HG03095 (cell line): ENCODE measurements around the gene GALNT14.

Experiments used
- ATAC-seq: cut with Tn5 transposase; IDR thresholded peaks from one replicate; pipeline ENCODE4 v1.9.1; 2021; ENCODE audit warnings: moderate library complexity; ENCODE audit not compliant: unreplicated experiment

GALNT14 gene

DNA sequence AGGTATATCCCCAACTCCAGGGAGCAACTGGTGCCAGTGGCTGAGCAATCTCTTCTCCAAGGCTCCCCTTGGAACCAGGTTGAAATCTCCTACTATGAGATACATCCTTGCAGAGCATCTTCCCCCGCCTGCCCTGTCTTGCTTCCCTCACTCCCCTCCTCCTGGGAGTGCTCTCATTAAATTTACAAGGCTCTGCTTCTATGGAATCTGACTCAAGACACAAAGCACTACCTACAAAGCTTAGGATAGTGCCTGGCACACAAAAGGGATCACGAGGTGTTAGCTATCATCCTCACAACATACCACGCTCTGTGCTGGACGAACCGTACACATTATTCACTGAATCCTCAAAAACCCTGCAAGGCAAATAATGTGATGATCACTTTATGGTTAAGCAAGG lies 121.6 kb downstream of the GALNT14 start:
- ATAC-seq: no peak

GRCh38 chr2:31014516-31014915 lies 123.7 kb downstream of the GALNT14 start:
- no peak for ATAC-seq

GRCh38 chr2:31013301-31013700 lies 124.9 kb downstream of the GALNT14 start:
- no peak for ATAC-seq

DNA sequence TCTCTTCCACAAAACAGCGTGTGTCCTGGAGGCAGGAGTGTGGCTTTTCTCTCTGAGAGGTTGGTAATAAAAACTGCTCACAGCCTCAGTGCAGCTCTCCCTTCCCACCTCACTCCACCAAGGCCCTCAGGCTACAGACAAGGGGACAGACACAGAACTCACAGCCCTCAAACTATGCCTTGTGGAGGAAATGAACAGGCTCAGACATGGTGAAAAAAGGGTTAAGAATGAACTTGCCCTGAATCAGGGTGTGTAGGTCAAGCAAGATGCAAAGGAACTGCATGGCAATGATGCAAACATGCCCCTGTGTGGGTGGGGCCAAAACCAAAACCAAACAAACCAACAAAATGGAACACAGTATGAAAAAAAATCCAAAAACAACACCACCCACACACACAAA lies 125.8 kb downstream of the GALNT14 start:
- no peak for ATAC-seq

GRCh38 chr2:31011587-31011986 lies 126.7 kb downstream of the GALNT14 start:
- no peak for ATAC-seq

DNA sequence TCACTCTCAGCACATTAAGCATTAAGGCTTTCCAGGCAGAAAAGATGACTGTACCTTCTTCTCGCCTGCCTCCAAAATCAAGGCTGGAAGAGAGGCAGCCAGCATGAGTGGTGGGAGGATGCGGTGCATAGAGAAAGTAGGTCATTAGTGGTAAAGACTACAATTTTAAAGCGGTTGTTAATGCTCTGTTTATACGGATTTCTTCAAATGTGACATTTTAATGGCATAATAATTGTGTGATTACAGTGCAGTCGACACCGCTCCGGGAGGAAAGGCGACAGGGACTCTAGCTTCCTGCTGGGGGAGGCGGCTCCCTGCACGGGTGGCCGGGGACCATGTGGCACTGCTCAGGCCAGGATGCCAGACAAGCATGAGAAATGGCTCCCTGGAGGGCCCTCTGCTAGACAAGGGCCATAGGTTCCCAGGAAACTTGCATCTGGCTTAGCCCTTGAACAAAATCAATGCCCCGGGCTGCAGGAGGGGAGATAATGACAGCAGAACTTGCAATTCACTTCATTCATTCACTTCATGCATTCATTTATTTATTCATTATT lies 129.6 kb downstream of the GALNT14 start:
- no peak for ATAC-seq

GRCh38 chr2:31004257-31004656 lies 134.0 kb downstream of the GALNT14 start:
- no peak for ATAC-seq

- ATAC-seq: no peak
These were observed 134.5 kb downstream of the GALNT14 start for GRCh38 chr2:31003749-31004148.

DNA sequence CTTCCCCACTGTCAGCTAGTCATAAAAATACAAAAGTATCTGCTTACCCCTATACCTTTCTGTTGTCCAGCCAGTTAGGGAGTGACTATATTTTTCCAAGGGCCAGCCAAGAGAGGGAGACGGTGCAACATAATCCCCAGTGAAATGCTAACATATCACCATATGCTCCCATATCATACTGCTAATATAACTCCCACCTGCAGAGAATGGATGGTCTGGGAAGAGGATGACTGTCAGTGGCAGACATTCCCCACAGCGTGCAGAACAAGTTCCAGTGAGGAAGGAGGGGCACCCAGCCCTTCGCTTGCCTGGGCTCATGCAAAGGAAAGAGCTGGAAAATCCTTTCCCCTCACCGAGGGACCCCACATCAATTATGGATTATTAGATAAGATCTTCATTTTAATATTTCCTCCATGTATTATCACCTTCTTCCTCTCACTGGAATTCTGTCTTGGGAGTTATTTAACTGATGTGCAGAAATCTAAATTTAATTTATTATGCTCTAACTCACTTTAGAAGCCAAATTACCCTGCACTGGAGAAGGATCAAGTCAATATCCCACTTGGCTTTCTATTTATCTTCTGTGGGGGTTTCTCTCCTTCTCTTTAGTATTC lies 135.6 kb downstream of the GALNT14 start:
- no peak for ATAC-seq

- no peak for ATAC-seq
These were observed 137.3 kb downstream of the GALNT14 start for GRCh38 chr2:31000970-31001369.

- no peak for ATAC-seq
These were observed 139.6 kb downstream of the GALNT14 start for GRCh38 chr2:30998672-30999071.

DNA sequence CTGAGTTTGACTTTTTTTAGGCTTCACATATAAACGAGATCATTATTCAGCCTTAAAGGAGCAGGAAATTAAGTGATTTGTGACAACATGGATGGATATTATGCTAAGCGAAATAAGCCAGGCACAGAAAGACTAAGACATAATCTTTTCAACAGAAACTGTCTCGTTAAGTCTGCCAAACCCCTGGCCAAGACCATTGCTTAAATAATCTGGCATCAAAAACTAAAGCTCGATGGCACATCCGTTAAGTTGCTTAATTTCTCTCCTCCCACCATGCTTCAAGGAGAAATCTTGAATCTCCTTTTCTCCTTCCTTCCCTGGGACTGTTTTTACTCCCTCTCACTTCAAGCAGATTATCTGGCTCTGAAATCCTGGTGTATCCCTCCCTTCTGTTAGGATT lies 140.3 kb downstream of the GALNT14 start:
- ATAC-seq: no peak

DNA sequence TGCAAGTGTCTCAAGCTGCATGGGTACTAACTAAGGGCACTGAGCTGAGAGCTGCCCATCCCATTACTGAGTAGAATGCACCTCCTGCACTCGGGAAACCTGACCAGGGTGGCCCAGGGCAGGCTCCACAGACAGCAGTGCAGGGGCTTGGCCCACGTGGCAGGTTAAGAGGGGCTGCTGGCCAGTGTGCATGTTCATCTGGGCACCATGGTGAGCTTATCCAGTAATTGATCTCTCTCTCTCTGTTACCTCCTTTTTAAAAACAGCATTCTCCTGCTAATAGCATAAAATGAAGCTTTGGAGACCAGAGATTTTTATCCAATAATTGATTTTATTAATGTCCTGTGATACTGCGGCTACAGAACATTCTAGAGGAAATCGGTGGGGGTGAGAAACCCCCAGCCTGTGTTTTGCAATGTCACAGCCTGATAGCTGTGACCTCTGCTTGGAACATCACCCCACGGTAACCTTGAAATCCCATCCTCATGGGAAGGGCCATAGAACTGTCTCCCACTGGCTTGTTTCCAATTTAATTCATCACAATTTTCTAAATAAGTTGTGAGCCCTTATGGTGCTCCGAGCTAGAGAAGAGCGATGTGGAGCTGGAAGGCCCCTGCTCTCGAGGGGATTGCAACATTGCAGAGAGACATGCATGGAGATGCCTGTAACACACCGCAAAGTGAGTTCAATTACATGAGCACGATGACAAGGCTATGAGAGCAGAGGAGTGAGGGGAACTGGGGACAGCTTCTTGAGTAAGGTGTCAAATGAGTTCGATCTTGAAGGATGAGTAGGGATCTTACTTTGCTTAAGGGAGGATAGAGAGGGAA lies 143.8 kb downstream of the GALNT14 start:
- no peak for ATAC-seq

GRCh38 chr2:30992781-30993180 lies 145.5 kb downstream of the GALNT14 start:
- no peak for ATAC-seq

DNA sequence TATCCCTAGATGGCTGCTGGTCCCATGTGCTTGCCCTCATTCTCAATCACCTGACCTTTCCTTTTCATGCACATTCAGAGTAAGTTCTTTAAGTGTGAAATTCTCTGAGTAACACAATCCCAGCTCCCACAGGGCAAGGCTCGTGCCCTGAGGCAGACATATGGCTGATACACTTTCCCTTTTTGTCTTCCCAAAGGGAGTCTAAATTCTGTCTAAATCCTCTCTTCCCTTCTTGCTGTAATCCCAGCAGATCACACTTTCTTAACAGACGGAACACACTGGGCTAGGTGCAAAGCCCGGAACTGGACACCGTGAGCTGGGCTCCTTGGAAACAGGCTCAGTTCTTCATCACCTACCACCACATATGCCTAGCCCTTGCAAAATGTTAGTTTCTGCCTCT lies 147.6 kb downstream of the GALNT14 start:
- no peak for ATAC-seq

- no peak for ATAC-seq
These were observed 148.1 kb downstream of the GALNT14 start for GRCh38 chr2:30990176-30990575.

DNA sequence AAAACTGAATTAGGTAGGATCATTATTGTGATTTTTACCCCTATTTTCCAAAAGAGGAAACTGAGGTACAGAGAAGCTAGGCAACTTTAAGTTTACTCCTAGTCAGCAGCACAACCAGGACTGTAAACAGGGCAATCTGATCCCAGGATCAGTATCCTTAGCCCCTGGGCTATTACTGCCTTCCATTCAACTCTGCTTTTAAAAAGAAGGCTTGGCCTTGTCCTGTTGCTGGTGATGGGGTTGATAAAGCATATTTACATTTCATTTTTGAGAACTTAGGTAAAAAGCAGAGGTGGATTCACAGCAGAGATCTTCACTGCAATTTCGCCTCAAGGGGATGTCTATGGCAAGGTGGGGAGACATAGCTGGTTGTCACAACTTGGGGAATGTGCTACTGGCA lies 148.5 kb downstream of the GALNT14 start:
- ATAC-seq: no peak

GRCh38 chr2:30987566-30987965 lies 150.7 kb downstream of the GALNT14 start:
- ATAC-seq: no peak

- no peak for ATAC-seq
These were observed 152.0 kb downstream of the GALNT14 start for GRCh38 chr2:30986231-30986580.

DNA sequence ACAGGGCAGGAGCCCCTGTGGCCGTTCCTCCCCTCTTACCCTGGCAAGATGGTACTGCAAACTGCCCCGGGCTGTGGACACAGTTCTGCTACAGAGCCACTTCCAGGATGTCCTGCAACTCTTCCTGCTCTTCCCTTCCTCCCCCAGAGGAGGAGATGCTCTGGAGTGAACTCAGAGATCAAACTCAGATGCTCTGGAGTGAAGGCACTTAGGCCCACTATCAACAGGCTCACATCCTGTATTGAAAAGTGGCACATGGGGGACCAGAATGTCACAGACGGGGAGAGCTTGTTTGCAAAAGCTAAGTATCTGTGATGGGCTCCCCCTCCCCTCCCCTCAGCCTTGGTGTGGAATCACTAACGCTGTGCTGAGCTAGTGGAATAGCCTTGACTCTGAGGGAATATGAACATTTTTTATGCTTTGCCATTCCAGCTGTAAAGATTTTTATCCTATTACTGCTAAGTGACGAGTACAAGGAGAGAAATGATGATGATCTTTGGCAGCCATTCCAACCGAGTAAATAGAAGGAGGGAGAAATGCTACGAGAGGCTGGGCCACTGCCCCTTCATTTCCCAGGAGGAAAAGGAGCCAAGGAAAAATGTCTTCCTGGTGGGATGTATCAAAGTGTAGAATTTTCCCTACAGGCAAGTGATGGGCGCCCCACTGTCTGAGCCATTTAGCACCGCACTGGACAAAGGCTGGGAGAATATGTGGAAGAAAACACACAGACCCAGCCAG lies 152.6 kb downstream of the GALNT14 start:
- no peak for ATAC-seq

- ATAC-seq: no peak
These were observed 154.1 kb downstream of the GALNT14 start for GRCh38 chr2:30984148-30984547.

GRCh38 chr2:30981510-30981909 lies 156.7 kb downstream of the GALNT14 start:
- ATAC-seq: no peak
